T-helper 2 cell treated with Interferon-gamma antibody and Interleukin-4, amounts not matched to agents 100 ng/mL and 5 ng/mL, for 36 hours (primary cell): ENCODE data around the gene NRSN2. TPM values are rescaled to one million over a fixed set of nuclear protein-coding genes. Genes with fewer than 3 reads are reported as not detected.
"Not testable (repeated sequence)": the region's sequence is repeated elsewhere in the genome, so short reads cannot be mapped to it uniquely, and the experiment has no call there.

Source experiments
- intact Hi-C: fragments of 100-400 bp; cut with micrococcal nuclease; formaldehyde crosslinking; loops from one replicate; pipeline ENCODE4 v1.15.1; 2023
- total RNA-seq: library from RNA; stranded (reverse); gene quantifications from 2 replicates; pipeline ENCODE4 v1.2.3, GENCODE V29; 2022

Gene NRSN2
- total RNA-seq, 1 donor from 2014 or later: 4.0 TPM

DNA sequence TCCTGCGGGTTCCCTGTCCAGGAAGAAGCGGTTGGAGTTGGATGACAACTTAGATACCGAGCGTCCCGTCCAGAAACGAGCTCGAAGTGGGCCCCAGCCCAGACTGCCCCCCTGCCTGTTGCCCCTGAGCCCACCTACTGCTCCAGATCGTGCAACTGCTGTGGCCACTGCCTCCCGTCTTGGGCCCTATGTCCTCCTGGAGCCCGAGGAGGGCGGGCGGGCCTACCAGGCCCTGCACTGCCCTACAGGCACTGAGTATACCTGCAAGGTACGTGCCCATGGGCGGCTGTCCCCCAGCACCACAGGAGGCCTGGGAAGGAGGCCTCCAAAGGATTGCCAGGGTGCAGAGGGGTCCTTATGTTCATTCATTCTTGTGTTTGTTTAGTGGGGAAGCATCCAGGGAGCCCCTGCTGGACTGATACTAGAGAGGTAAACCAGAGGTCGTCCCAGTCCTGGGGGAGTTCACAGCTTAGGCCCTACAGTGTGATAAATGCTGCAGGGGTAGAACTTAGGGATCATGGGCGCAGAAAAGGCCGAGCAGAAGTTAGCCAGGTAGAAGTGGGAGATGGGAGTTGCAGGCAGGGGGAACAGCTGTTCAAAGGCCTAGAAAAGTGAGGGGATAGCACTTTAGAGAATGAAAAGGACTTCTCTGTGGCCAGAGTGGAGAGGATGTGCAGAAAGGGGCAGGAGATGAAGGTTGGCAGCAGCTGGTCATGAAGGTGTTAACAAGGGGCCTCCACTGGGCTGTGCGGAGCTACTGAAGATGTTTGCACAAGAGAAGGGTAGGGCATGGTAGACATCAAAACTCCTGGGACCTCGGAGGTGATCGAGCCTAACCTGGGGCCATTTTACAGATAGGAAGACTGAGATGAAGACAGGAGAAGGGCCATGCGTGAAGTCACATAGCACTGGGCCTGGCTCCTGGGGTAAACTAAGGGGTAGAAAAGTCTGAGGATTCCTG, 41.4 kb downstream of the NRSN2 start:
- intact Hi-C loops: no loop called here

DNA sequence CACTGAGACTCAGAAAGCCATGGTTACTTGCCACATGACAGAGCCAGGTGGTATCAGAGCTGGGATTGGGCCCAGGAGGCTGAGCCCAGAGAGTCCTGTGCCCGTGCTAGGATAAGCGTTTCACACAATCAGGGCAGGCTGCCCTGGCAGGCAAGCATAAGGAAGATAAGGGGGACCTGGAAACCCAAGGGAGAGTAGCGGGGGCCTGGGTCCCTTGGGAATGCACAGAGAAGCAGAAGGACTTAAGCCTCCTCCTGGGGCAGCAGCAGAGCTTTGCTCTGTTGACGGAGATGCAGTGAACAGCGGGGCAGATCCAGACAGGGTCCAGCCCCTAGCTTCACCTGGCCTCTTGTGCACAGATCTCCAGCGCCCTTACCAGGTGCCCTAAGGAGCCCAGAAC, 42.3 kb downstream of the NRSN2 start:
- intact Hi-C loops: no loop called here

DNA sequence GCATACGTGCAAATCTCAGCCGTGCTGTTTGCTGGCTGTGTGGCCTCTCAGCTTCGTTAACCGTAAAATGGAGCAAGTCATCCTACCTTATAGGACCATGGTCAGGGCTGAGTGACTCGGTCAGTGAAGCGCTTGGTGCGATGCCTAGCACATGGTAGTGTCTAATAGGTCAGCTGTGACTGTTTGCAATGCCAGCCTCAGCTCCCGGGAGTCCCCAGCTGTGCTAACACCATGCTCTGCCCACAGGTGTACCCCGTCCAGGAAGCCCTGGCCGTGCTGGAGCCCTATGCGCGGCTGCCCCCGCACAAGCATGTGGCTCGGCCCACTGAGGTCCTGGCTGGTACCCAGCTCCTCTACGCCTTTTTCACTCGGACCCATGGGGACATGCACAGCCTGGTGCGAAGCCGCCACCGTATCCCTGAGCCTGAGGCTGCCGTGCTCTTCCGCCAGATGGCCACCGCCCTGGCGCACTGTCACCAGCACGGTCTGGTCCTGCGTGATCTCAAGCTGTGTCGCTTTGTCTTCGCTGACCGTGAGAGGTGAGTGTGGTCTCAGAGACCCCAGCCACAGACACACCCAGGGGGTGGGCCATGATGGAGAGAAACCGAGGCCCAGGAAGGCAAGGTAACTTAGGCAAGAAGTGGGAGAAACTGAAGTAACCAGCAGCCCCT, 44.3 kb downstream of the NRSN2 start:
- intact Hi-C loops: no loop called here

DNA sequence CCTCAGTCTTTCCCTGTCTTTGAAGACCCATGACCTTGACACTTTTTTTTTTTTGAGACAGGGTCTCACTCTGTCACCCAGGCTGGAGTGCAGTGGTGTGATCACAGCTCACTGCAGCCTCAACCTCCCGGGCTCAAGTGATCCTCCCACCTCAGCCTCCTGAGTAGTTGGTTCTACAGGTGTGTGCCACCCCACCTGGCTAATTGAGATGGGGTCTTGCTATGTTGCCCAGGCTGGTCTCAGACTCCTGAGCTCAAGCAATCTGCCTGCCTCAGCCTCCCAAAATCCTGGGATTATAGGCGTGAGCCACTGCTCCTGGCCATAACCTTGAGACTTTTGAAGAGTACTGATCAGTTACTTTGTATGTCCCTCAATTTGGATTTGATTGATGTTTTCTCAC, 46.4 kb downstream of the NRSN2 start:
- intact Hi-C loops: not testable (repeated sequence)

DNA sequence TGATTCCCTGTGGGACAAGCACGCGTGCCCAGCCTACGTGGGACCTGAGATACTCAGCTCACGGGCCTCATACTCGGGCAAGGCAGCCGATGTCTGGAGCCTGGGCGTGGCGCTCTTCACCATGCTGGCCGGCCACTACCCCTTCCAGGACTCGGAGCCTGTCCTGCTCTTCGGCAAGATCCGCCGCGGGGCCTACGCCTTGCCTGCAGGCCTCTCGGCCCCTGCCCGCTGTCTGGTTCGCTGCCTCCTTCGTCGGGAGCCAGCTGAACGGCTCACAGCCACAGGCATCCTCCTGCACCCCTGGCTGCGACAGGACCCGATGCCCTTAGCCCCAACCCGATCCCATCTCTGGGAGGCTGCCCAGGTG, 49.3 kb downstream of the NRSN2 start:
- intact Hi-C loops: no loop called here

DNA sequence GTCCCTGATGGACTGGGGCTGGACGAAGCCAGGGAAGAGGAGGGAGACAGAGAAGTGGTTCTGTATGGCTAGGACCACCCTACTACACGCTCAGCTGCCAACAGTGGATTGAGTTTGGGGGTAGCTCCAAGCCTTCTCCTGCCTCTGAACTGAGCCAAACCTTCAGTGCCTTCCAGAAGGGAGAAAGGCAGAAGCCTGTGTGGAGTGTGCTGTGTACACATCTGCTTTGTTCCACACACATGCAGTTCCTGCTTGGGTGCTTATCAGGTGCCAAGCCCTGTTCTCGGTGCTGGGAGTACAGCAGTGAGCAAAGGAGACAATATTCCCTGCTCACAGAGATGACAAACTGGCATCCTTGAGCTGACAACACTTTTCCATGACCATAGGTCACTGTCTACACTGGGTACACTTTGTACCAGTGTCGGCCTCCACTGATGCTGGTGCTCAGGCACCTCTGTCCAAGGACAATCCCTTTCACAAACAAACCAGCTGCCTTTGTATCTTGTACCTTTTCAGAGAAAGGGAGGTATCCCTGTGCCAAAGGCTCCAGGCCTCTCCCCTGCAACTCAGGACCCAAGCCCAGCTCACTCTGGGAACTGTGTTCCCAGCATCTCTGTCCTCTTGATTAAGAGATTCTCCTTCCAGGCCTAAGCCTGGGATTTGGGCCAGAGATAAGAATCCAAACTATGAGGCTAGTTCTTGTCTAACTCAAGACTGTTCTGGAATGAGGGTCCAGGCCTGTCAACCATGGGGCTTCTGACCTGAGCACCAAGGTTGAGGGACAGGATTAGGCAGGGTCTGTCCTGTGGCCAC, 49.9 kb downstream of the NRSN2 start:
- intact Hi-C loops: no loop called here

DNA sequence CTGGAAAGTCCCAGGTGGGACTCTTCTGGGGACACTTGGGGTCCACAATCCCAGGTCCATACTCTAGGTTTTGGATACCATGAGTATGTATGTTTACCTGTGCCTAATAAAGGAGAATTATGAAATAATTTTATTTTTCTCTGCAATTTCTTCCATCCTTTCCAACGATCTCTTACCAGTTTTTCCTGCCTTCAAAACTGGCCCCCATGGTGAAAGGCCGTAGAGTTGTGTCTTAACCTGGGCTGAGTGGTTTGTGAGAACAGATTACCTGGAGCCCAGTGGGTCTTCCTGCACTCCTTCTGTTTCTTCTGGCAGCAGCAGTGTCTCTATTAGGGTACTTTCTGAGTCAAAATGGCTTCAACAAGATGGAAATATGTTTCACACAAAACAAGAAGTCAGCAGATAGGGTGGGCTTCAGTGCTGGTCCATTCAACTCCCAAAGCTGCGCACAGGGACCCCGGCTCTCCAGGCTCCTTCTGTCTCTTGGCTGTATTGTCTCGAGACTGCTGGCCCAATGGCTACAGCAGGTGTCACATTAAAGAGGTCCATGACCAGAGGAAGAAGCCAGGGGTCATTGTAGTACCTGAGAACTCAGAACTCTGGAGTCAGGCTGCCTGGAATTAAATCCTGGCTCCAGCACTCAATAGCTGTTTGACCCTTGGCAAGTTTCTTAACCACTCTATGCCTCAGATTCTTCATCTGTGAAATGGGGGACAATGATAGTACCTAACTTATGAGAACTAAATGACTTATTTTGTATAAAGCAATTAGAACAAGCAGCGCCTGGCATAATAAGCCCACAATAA, 50.7 kb downstream of the NRSN2 start:
- intact Hi-C loops: no loop called here

DNA sequence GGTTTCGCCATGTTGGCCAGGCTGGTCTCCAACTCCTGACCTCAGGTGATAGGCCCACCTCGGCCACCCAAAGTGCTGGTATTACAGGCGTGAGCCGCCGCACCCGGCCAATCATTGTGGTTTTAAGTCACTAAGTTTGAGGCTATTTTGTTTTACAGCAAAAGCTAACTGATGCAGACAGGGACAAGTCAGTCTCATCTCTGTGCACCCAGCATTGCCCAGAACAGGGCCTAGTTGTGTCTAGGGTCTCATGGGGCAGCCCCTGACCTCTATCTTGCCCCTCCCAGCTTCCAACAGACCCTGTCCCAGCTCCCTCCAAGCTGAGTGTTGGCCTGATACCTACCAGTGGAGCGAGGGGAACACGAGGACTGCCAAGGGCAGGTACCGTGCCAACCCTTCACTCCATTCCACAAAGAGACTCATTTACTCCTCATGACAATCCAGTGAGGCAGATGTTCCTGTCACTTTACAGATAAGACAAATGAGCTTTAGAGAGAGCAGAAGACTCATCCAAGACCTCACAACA, 52.3 kb downstream of the NRSN2 start:
- intact Hi-C loops: no loop called here

DNA sequence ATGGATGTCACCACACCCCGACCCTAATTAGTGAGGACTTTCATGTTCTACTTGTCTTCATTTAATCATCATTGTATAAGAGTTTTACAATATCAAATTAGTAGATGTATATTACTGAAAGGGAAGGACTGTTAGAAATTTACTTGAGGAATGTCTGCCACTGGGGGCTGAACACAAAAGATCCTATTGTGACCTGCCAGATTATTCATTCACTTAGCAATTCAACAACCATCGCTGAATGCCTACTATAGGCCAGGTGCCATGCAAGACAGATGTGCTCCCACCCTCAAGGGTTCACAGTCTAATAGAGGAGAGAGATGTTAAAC, 53.2 kb downstream of the NRSN2 start:
- intact Hi-C loops: loop anchor here (10.0 kb wide), 1 partner anchor 435 kb away; the partner anchor contains the start of gene FAM110A

DNA sequence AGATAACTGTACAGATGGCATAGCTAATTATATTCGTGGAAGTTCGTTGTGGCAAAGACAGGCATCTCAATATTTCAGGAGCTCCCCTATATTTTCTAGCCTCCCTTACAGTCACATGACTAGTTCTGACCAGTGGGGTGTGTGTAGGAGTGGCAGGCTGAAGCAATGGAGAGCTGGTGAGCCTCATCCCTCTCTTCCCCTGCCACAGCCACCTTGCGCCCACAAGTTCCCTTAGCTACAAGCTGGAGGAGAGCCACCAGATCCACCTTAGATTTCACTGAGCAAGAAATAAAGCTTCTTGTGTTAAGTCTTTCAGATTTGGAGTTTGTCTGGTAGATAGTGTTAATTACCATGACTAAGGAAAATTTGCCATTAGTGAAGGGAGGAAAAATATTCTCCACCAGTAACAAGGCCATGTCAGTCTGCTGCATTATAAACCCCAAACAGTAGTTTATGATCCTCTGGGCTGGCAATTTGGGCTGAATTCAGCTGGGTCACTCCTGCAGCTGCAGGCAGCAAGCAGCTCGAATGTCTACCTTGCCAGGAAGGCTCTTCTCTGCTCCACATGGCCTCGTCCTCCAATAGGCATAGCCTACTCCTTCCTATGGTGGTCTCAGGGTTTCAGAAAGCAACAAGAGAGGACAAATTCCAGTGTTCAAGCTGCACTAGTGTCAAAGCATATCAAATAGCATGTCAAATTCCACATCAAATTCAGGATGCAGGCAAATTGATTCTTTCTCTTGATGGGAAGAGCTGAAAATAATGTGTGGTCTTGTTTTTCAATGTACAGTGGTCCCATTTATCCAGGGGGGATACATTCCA, 53.8 kb downstream of the NRSN2 start:
- intact Hi-C loops: loop anchor here (10.0 kb wide), 1 partner anchor 434 kb away; the partner anchor contains the start of gene FAM110A

DNA sequence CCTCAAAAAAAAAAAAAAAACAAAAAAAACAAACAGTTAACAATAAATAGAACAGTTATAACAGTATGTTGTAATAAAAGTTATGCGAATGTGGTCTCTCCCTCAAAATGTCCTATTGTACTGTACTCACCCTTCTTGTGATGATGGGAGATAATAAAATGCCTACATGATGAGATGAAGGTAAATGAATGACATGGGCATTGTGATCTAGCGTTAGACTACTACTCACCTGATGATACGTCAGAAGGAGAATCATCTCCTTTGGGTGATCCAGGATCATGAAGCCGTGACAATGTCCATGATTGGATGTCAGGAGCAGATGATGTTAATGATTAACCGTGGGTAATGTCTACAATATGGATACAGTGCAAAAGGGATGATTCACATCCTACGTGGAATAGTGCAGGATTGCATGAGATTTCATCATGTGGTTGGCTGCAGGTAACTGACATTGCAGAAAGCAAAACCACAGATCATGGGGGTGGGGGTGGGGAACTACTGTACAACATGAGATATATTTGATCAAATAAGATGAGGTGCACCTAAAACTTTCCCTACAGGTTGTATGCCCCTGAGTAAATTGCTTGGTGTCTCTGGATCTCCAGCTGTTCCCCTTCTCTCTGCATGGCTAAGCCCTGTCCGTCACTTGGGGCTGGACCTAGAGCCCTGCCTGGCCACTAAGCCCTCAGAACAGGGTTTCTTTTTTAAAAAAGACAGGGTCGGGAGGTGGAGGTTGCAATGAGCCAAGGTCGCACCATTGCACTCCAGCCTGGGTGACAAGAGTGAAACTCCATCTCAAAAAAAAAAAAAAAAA, 55.0 kb downstream of the NRSN2 start:
- intact Hi-C loops: loop anchor here (10.0 kb wide), 1 partner anchor 433 kb away; the partner anchor contains the start of gene FAM110A

DNA sequence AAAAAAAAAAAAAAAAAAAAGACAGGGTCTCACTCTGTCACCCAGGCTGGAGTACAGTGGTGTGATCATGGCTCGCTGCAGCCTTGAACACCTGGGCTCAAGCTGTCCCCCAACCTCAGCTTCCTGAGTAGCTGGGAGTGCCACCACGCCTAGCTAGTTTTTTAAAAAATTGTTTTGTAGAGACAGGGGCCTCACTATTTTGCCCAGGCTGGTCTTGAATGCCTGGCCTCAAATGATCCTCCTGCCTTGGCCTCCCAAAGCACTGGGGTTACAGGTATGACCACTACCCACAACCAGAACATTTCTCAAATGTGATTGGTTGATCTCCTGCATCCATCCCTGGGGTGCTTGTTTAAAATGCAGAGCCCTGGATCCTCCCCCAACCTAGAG, 55.6 kb downstream of the NRSN2 start:
- intact Hi-C loops: loop anchor here (10.0 kb wide), 1 partner anchor 432 kb away; the partner anchor contains the start of gene FAM110A

DNA sequence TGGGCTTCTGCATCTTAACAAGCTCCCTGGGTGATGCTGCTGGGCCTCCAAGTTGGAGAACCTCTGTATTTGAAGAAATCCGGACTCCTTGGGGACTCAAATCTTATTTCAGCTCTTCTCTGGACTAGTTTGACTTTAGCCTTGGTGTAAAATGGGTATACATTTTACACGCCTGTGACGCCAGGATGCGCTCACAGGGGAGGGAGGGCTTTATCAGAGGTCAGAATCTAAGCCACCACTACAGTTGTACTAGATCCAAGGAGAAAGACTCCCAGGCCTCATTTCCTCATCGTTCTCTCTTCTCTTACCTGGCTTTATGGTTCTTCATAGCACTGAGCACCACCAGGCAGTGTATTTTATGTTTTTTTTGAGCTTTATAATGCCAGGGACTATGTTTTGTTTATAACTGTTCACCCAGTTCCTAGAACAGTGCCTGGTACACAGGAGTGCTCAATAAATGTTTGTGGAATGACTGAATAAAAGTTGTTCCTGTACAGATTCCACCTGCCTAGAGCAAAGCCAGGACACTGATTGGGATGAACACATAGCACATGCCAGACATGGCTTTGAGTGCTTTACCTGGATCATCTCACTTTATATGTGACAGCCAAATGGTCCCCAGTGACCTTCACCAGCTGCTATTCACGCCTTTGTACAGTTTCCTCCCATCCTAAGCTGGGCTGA, 56.1 kb downstream of the NRSN2 start:
- intact Hi-C loops: loop anchor here (10.0 kb wide), 1 partner anchor 432 kb away; the partner anchor contains the start of gene FAM110A

DNA sequence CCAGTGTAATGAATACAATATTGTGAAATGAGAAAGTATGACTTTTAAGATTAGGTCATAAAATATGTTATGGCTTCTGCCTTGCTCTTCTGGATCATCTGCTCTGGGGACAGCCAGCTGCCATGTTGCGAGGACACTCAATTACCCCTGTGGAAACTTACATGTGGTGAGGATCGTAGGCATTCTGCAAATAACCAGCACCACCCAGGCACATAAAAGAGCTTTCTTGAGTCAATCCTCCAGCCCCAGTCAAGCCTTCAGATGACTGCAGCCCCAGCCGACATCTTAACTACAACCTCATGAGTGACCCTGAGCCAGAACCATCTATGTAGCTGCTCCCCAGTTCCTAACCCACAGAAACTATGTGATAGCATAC, 56.7 kb downstream of the NRSN2 start:
- intact Hi-C loops: loop anchor here (10.0 kb wide), 1 partner anchor 431 kb away; the partner anchor contains the start of gene FAM110A

DNA sequence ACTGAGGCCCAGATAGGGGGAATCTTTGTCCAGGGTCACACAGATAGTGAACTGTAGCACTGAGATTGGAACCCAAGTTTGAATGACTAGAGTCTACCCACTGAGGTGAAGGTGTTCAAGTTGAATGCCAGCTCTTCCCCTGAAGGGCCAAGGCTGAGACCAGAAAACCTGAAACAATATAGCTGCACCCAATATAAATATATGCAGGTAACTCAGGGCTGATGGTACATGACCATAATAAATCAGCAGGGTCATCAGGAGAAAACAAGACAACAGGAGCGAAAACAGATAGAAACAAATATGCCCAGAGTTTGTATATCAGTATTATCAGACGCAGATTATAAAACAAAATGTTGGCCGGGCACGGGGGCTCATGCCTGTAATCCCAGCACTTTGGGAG, 57.2 kb downstream of the NRSN2 start:
- intact Hi-C loops: loop anchor here (10.0 kb wide), 1 partner anchor 431 kb away; the partner anchor contains the start of gene FAM110A
